ENCODE data around the gene SACM1L. TPM values are rescaled to one million over a fixed set of nuclear protein-coding genes. Genes with fewer than 3 reads are reported as not detected.

The SACM1L gene, protein sequence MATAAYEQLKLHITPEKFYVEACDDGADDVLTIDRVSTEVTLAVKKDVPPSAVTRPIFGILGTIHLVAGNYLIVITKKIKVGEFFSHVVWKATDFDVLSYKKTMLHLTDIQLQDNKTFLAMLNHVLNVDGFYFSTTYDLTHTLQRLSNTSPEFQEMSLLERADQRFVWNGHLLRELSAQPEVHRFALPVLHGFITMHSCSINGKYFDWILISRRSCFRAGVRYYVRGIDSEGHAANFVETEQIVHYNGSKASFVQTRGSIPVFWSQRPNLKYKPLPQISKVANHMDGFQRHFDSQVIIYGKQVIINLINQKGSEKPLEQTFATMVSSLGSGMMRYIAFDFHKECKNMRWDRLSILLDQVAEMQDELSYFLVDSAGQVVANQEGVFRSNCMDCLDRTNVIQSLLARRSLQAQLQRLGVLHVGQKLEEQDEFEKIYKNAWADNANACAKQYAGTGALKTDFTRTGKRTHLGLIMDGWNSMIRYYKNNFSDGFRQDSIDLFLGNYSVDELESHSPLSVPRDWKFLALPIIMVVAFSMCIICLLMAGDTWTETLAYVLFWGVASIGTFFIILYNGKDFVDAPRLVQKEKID
- 10 to 100 TPM; 29.8 to 67.9 (median 33.8) TPM for polyA plus RNA-seq

DNA sequence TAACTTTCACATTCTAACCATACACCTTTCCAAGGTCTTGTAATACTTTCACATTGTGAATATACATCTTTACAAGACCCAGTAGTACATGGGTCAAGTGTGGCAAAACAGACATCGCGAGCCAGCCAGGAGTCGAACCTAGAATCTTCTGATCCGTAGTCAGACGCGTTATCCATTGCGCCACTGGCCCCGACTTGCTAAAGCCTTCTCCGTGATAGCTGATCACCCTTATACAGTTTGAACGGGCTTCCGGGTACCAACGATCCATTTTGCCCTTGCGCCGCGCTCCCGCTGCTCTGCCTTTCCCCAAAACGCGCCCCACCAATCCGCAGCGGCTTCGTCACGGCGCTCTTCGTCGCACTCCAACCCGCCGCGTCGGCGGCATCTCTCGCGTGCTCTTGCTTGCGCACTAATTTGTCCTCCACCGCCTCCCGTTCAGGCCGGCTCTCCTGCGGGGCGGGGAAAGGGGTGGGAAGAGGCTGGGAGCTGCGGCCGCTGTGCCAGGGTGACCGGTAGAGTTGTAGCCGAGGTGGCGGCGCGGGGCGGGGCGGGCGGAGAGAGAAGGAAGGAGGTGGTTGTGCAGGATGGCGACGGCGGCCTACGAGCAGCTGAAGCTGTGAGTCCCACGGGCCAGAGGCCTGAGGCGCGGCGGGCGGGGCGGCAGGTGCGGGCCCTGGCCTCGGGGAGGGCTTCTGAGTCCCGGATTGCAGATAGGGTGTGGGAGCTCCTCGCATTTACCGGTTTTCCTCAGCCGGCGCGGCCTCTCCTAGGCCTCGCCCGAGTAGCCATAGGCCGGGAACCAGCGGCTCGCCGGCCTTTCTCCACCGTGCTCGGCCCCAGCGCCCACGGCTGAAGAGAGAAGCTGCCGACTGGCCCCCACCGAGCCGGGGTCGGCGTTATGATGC is at the start of gene SACM1L:
TSS of gene SACM1L (plus strand) at position 515 of the 905 bp plus-strand sequence. CDS start at position 585, 70 bp downstream.
- peaks cover 14 to 24% (median 18%) of the 10 kb centered on the region in 3 donors for H3K27me3 Mint-ChIP-seq (ENCODE audit: low read depth in 3 of 3)
- H3K9me3 Mint-ChIP-seq, result peaks cover 0 to 5% (median 2%) of the 10 kb centered on the region in 6 donors
- H3K36me3 Mint-ChIP-seq, result peaks cover 9 to 13% (median 11%) of the 10 kb centered on the region in 3 donors
- peak within 1 kb of the TSS; percentile 81 to 92 (median 86) for H3K4me3 Mint-ChIP-seq
- H3K27ac Mint-ChIP-seq, result peak within 1 kb of the TSS; percentile 93 to 99 (median 96)
- DNase-seq, result peak; percentile 98
- H3K4me1 Mint-ChIP-seq, result peaks cover 54 to 58% of the 10 kb centered on the region in 2 donors

DNA sequence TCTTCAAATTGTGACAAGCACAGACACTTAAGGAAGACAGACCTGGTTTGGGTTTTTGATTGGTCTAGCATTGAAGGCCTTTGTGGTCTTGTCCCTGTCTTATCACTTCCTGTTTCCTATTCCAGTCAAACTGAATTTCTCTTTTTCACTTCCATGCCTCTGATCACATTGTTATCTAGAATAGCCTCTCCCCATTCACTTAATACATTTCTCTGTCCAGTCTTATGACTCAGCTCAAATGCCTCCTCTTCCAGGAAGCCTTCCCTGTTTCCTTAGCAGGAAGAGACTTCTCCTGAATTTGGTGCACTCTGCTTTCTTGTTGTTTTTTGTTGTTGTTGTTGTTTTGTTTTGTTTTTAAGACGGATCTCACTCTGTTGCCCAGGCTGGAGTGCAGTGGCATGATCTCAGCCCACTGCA is 49.1 kb upstream of the SACM1L start:
- H3K27me3 Mint-ChIP-seq (ENCODE audit: low read depth in 3 of 3), result peaks cover 0 to 2% (median 0%) of the 10 kb centered on the region in 3 donors
- no peak for DNase-seq
- no peaks in the 10 kb centered on the region for H3K9me3 Mint-ChIP-seq
- peaks cover 16 to 27% of the 10 kb centered on the region in 2 donors for H3K4me1 Mint-ChIP-seq
- peak overlapping the region in 3 of 6 donors; percentile 19 to 62 (median 23) for H3K27ac Mint-ChIP-seq
- no peak overlapping the region for H3K4me3 Mint-ChIP-seq
- peaks cover 0 to 12% (median 11%) of the 10 kb centered on the region in 3 donors for H3K36me3 Mint-ChIP-seq

DNA sequence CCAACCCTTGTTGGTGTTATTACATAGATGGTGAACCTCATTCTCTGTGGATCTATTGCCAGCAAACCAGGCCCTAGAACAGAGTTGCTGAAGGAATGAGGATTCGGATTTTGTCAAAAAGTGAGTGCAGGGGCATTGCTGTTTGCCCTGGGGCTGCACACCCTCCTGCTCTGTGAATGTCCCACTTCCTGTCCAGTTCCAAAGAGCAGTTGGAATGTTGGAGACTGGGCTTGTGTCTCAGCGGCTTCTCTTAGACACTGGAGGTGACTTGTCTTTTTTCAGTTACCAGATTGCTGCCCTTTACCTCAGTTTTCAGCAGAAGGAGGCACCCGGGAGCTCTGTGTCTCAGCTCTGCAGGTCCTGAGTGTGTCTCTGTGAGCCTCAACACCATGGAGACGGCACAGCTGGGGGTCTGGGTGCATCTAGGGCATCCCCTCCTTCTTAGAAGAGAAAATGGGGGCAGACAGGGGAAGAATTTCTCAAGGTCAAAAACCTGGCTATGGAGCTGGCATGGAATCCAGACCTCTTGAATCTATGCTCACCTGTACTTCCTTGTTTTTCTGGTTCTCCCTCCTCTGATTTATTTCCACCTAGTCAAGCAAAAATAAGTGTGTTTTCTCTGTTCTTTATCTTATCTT is 48.4 kb upstream of the SACM1L start:
- H3K4me3 Mint-ChIP-seq, result no peak overlapping the region
- no peaks in the 10 kb centered on the region for H3K9me3 Mint-ChIP-seq
- no peak for DNase-seq
- no peaks in the 10 kb centered on the region for H3K27me3 Mint-ChIP-seq (ENCODE audit: low read depth in 3 of 3)
- peak overlapping the region in 4 of 6 donors; percentile 19 to 87 (median 44) for H3K27ac Mint-ChIP-seq
- H3K4me1 Mint-ChIP-seq, result peaks cover 15 to 27% of the 10 kb centered on the region in 2 donors
- H3K36me3 Mint-ChIP-seq, result peaks cover 0 to 12% (median 11%) of the 10 kb centered on the region in 3 donors

DNA sequence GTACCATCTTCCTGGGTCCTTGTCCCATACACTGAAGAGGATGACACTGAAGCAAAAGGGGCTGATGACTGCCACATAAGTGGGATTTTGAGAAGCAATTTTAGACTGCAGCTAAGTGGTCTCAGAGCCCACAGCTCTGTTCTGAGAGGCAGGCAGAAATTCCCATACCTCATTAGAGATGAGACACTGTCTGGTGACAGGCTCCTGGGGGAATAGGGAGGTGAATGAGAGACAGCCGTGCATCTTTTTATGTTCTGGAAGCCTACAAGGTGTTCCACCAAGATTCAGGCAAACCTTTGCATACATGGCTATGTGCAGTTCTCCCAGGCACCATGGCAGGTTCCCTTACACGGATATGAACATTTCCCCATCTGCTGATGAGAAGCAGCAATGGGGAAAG is 47.4 kb upstream of the SACM1L start:
- Mint-ChIP-seq H3K4me1 (peaks cover 15 to 27% of the 10 kb centered on the region in 2 donors), H3K4me3 (no peak overlapping the region), H3K27me3 (ENCODE audit: low read depth in 3 of 3) (no peaks in the 10 kb centered on the region), H3K36me3 (peaks cover 0 to 9% (median 8%) of the 10 kb centered on the region in 3 donors), H3K9me3 (no peaks in the 10 kb centered on the region), H3K27ac (peak overlapping the region in 1 of 6 donors; percentile 17)
- DNase-seq, result no peak

- Mint-ChIP-seq H3K36me3 (peaks cover 0 to 7% (median 3%) of the 10 kb centered on the region in 3 donors), H3K9me3 (no peaks in the 10 kb centered on the region), H3K4me1 (peaks cover 17 to 29% of the 10 kb centered on the region in 2 donors), H3K27me3 (ENCODE audit: low read depth in 3 of 3) (no peaks in the 10 kb centered on the region), H3K4me3 (no peak overlapping the region), H3K27ac (no peak overlapping the region)
- DNase-seq, result no peak
These were observed 46.5 kb upstream of the SACM1L start for GRCh38 chr3:45642731-45643152.

DNA sequence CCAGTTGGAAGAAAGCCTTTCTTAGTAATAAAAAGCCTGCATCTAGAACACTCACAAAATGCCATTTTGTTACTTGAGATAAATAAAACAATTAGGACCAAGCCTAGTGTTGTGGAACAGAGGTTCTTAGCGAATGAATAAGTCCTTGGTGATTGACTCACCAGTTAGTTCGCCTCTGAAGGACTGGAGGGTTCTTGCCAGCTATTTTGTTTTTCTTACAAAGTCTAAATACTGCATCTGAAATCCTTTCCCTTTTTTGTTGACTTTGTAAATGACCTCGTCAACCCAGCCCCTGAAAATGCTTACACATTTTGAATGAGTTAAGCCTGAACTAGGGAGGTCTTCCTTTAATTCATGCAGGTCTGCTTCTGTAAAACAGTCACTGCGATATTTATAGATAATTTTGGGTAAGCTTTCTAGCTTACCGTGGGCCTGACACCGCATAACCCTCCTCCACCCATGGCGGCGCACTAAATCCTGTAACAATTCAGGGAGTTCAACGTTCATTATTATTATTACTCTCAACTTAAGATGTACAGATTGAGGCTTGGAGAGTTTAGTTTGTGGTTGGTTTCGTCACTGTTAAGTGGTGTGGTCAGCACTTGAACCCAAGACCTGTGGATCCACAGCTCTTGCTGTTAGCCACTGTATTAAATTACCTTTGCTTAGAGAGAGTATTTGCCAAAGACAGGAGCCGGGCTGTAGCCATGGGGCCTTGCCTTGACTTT is 45.0 kb upstream of the SACM1L start:
- Mint-ChIP-seq H3K27ac (peak overlapping the region in 2 of 6 donors; percentile 16 to 50), H3K9me3 (no peaks in the 10 kb centered on the region), H3K27me3 (ENCODE audit: low read depth in 3 of 3) (no peaks in the 10 kb centered on the region), H3K4me1 (peaks cover 15 to 33% of the 10 kb centered on the region in 2 donors), H3K36me3 (peaks cover 0 to 18% (median 6%) of the 10 kb centered on the region in 3 donors), H3K4me3 (no peak overlapping the region)
- no peak for DNase-seq

GRCh38 chr3:45644791-45645201 is 44.4 kb upstream of the SACM1L start:
- Mint-ChIP-seq H3K9me3 (peaks cover 0 to 2% (median 0%) of the 10 kb centered on the region in 6 donors), H3K36me3 (peaks cover 2 to 18% (median 6%) of the 10 kb centered on the region in 3 donors), H3K4me3 (no peak overlapping the region), H3K4me1 (peaks cover 15 to 32% of the 10 kb centered on the region in 2 donors), H3K27me3 (ENCODE audit: low read depth in 3 of 3) (no peaks in the 10 kb centered on the region), H3K27ac (peak overlapping the region in 2 of 6 donors; percentile 16 to 50)
- DNase-seq, result no peak

DNA sequence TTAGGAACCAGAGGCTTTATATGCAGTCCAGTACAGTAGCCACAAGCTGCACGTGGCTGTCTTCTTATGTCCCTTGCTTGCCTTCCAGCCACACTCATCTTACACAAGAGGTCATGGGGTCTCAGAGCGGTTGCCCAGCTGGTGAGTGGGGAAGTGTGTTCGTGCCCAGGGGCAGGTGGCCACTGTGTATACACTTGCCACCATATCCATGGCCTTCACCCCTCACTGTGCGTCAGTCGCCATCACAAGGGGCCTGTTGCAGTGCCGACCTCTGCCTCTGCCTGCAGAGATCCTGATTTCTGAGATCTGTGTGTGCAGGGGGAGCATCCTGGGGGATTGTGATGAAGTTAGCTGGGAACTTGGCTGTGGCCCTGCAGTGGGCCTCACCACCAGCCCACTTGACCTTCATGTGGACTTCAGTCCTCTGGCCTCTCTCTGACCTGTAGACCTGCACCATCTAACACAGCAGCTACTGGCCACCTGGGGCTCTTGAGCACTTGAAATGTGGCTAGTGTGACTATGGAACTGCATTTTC is 43.1 kb upstream of the SACM1L start:
- DNase-seq, result no peak
- Mint-ChIP-seq H3K9me3 (peaks cover 0 to 4% (median 0%) of the 10 kb centered on the region in 6 donors), H3K27me3 (ENCODE audit: low read depth in 3 of 3) (no peaks in the 10 kb centered on the region), H3K36me3 (peaks cover 4 to 17% (median 6%) of the 10 kb centered on the region in 3 donors), H3K4me3 (no peak overlapping the region), H3K4me1 (peaks cover 16 to 29% of the 10 kb centered on the region in 2 donors), H3K27ac (peak overlapping the region in 2 of 6 donors; percentile 16 to 49)

DNA sequence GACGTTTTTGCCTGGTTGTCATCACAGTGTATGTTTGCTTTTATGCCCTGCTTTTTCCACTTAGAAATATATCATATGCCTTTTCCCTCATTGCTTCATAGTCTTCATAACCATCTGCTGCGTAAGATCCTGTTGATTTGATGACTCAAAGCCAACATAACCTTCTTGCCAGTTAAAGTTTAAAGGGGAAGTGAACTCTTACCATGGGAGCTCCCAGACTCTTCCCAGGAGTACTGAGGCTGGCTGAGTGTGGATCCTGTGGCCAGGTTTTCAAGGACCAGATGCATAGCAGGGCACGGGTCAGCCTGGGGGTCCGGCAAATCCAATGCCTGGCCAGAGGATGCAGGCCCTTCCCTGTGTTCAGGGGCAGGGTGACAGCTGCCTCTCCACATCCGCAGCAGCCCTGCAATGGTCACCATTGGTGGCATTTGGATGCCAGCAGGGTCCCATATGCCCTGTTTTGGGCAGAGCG is 42.0 kb upstream of the SACM1L start:
- peaks cover 4 to 15% (median 6%) of the 10 kb centered on the region in 3 donors for H3K36me3 Mint-ChIP-seq

GRCh38 chr3:45653205-45653604 is 36.0 kb upstream of the SACM1L start:
- Mint-ChIP-seq H3K9me3 (peaks cover 0 to 4% (median 0%) of the 10 kb centered on the region in 6 donors), H3K4me1 (peaks cover 18 to 29% of the 10 kb centered on the region in 2 donors), H3K4me3 (no peak overlapping the region), H3K27ac (peak overlapping the region in 4 of 6 donors; percentile 13 to 62 (median 33)), H3K36me3 (peaks cover 4 to 9% (median 6%) of the 10 kb centered on the region in 3 donors), H3K27me3 (ENCODE audit: low read depth in 3 of 3) (peaks cover 0 to 4% (median 0%) of the 10 kb centered on the region in 3 donors)
- DNase-seq, result no peak

More for the DNA sequence above, 42.0 kb upstream of the SACM1L start:
- no peak for DNase-seq
- H3K27me3 Mint-ChIP-seq (ENCODE audit: low read depth in 3 of 3), result no peaks in the 10 kb centered on the region
- H3K4me3 Mint-ChIP-seq, result no peak overlapping the region
- H3K27ac Mint-ChIP-seq, result peak overlapping the region in 2 of 6 donors; percentile 25 to 80
- peaks cover 0 to 4% (median 0%) of the 10 kb centered on the region in 6 donors for H3K9me3 Mint-ChIP-seq
- peaks cover 19 to 27% of the 10 kb centered on the region in 2 donors for H3K4me1 Mint-ChIP-seq

DNA sequence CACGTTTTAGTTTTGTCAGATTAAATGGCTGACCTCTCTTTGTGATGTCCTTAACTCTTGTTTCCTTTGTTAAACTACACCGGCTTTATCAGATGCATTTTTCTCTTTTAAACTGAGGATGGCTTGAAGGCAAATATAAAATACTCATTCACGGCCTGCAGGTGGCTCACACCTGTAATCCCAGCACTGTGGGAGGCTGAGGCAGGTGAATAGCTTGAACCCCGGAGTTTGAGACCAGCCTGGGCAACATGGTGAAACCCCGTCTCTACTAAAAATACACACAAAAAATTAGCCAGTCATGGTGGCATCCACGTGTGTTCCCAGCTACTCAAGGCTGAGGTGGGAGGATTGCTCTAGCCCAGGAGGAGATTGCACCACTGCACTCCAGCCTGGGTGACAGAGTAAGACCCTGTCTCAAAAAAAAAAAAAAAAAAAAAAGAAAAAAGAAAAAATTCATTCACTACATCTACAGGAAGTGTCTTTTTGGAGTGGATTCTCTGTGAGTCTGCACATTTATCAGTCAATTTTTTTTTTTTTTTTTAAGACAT is 34.7 kb upstream of the SACM1L start:
- Mint-ChIP-seq H3K4me3 (no peak overlapping the region), H3K4me1 (peaks cover 20 to 30% of the 10 kb centered on the region in 2 donors), H3K9me3 (peaks cover 0 to 4% (median 0%) of the 10 kb centered on the region in 6 donors), H3K36me3 (peaks cover 0 to 4% (median 0%) of the 10 kb centered on the region in 3 donors), H3K27me3 (ENCODE audit: low read depth in 3 of 3) (peaks cover 0 to 4% (median 0%) of the 10 kb centered on the region in 3 donors), H3K27ac (peak overlapping the region in 3 of 6 donors; percentile 5 to 69 (median 51))
- DNase-seq, result no peak
